Measurements from ENCODE around the gene CCDC178. TPM values are rescaled to one million over a fixed set of nuclear protein-coding genes. Genes with fewer than 3 reads are reported as not detected.

Gene CCDC178
- total RNA-seq, 2 donors from 2014 or later, result 0.22 to 0.29 TPM

GRCh38 chr18:33034945-33035344 lies 405.6 kb downstream of the CCDC178 start:
- DNase-seq, result no peak
- Mint-ChIP-seq H3K27me3 (ENCODE audit: insufficient read depth) (no peaks in the 10 kb centered on the region), H3K4me1 (no peaks in the 10 kb centered on the region), H3K27ac (no peak overlapping the region), H3K9me3 (peaks cover 8% of the 10 kb centered on the region), H3K36me3 (ENCODE audit: low read depth) (no peaks in the 10 kb centered on the region), H3K4me3 (no peak overlapping the region)
- H3K27ac ChIP-seq (ENCODE audit: low read depth, low read length), result no peak overlapping the region
- H3K4me1 ChIP-seq (ENCODE audit: control insufficient read depth, insufficient read depth, low read length), result no peaks in the 10 kb centered on the region
- H3K36me3 ChIP-seq (ENCODE audit: control insufficient read depth, insufficient read depth, low read length), result no peaks in the 10 kb centered on the region
- no peaks in the 10 kb centered on the region for H3K27me3 ChIP-seq (ENCODE audit: control insufficient read depth, insufficient read depth, low read length, poor library complexity, severe bottlenecking)
- no peak overlapping the region for H3K4me3 ChIP-seq (ENCODE audit: low read length)
- no peak overlapping the region for H3K9ac ChIP-seq (ENCODE audit: extremely low read depth, low read length, poor library complexity, severe bottlenecking)
- TF ChIP-seq, protein P1, sequence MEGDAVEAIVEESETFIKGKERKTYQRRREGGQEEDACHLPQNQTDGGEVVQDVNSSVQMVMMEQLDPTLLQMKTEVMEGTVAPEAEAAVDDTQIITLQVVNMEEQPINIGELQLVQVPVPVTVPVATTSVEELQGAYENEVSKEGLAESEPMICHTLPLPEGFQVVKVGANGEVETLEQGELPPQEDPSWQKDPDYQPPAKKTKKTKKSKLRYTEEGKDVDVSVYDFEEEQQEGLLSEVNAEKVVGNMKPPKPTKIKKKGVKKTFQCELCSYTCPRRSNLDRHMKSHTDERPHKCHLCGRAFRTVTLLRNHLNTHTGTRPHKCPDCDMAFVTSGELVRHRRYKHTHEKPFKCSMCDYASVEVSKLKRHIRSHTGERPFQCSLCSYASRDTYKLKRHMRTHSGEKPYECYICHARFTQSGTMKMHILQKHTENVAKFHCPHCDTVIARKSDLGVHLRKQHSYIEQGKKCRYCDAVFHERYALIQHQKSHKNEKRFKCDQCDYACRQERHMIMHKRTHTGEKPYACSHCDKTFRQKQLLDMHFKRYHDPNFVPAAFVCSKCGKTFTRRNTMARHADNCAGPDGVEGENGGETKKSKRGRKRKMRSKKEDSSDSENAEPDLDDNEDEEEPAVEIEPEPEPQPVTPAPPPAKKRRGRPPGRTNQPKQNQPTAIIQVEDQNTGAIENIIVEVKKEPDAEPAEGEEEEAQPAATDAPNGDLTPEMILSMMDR (conservative IDR thresholded peaks at IDR 0.05), result no peak
- peaks cover 8% of the 10 kb centered on the region for H3K9me3 ChIP-seq (ENCODE audit: control insufficient read depth, low read length)

GRCh38 chr18:33034212-33034611 lies 406.3 kb downstream of the CCDC178 start:
- H3K27ac ChIP-seq (ENCODE audit: low read depth, low read length), result no peak overlapping the region
- no peak for DNase-seq
- H3K36me3 Mint-ChIP-seq (ENCODE audit: low read depth), result no peaks in the 10 kb centered on the region

GRCh38 chr18:33022370-33022769 lies 418.2 kb downstream of the CCDC178 start:
- Mint-ChIP-seq H3K27me3 (ENCODE audit: insufficient read depth) (no peaks in the 10 kb centered on the region), H3K4me1 (no peaks in the 10 kb centered on the region), H3K27ac (no peak overlapping the region), H3K36me3 (ENCODE audit: low read depth) (no peaks in the 10 kb centered on the region), H3K4me3 (no peak overlapping the region), H3K9me3 (no peaks in the 10 kb centered on the region)
- no peak overlapping the region for H3K27ac ChIP-seq (ENCODE audit: low read depth, low read length)
- H3K9ac ChIP-seq (ENCODE audit: extremely low read depth, low read length, poor library complexity, severe bottlenecking), result no peak overlapping the region
- H3K4me1 ChIP-seq (ENCODE audit: control insufficient read depth, insufficient read depth, low read length), result no peaks in the 10 kb centered on the region
- H3K4me3 ChIP-seq (ENCODE audit: low read length), result no peak overlapping the region
- H3K27me3 ChIP-seq (ENCODE audit: control insufficient read depth, insufficient read depth, low read length, poor library complexity, severe bottlenecking), result no peaks in the 10 kb centered on the region
- TF ChIP-seq, protein P1 (conservative IDR thresholded peaks at IDR 0.05), result peak; percentile 62
- no peaks in the 10 kb centered on the region for H3K36me3 ChIP-seq (ENCODE audit: control insufficient read depth, insufficient read depth, low read length)
- DNase-seq, result no peak
- no peaks in the 10 kb centered on the region for H3K9me3 ChIP-seq (ENCODE audit: control insufficient read depth, low read length)

More at GRCh38 chr18:33034212-33034611, 406.3 kb downstream of the CCDC178 start:
- Histone ChIP-seq H3K27me3 (ENCODE audit: control insufficient read depth, insufficient read depth, low read length, poor library complexity, severe bottlenecking) (no peaks in the 10 kb centered on the region), H3K9me3 (ENCODE audit: control insufficient read depth, low read length) (peaks cover under 1% of the 10 kb centered on the region), H3K4me1 (ENCODE audit: control insufficient read depth, insufficient read depth, low read length) (no peaks in the 10 kb centered on the region), H3K4me3 (ENCODE audit: low read length) (no peak overlapping the region), H3K9ac (ENCODE audit: extremely low read depth, low read length, poor library complexity, severe bottlenecking) (no peak overlapping the region), H3K36me3 (ENCODE audit: control insufficient read depth, insufficient read depth, low read length) (no peaks in the 10 kb centered on the region)
- no peak overlapping the region for H3K27ac Mint-ChIP-seq
- TF ChIP-seq, protein P1 (conservative IDR thresholded peaks at IDR 0.05), result no peak
- no peaks in the 10 kb centered on the region for H3K27me3 Mint-ChIP-seq (ENCODE audit: insufficient read depth)
- no peak overlapping the region for H3K4me3 Mint-ChIP-seq
- no peaks in the 10 kb centered on the region for H3K4me1 Mint-ChIP-seq
- H3K9me3 Mint-ChIP-seq, result peaks cover 2% of the 10 kb centered on the region

Data from endodermal cell (in vitro differentiated cells).